ENCODE data around the gene BMERB1.

BMERB1 gene

GRCh38 chr16:15457958-15458357 lies 23.6 kb downstream of the BMERB1 start:
- no peak for DNase-seq
- peak overlapping the region; percentile 33 for H3K27ac Mint-ChIP-seq
- TF ChIP-seq CTCF (IDR thresholded peaks at IDR 0.05) = no peak
- H3K36me3 Mint-ChIP-seq (ENCODE audit: low read depth) = peaks cover 15% of the 10 kb centered on the region
- H3K4me1 Mint-ChIP-seq = peaks cover 12% of the 10 kb centered on the region
- H3K27me3 Mint-ChIP-seq (ENCODE audit: low read depth, poor library complexity) = peaks cover 2% of the 10 kb centered on the region
- H3K4me3 Mint-ChIP-seq = no peak overlapping the region
- H3K9me3 Mint-ChIP-seq = no peaks in the 10 kb centered on the region

DNA sequence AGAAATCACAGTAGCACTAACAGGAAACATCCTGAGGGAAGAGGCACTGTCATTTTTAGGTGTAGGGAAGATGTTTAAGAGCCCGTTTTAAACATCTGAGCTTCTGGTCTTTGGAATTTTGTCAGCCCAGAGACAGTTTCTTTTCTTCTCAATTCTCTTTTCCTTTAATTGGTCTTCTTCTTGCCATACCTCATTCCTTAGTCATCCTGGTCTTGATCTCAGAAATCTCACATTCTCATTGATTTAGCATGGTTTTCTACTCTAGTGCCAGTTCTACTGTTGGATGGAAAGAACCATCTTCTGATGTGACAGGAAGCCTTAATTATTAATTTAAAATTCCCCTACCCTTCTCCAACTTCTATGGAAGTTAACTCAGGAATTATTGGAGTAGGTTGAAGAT lies 25.4 kb downstream of the BMERB1 start:
- H3K4me3 Mint-ChIP-seq = no peak overlapping the region
- no peak overlapping the region for H3K27ac Mint-ChIP-seq
- peaks cover 15% of the 10 kb centered on the region for H3K36me3 Mint-ChIP-seq (ENCODE audit: low read depth)
- no peak for TF ChIP-seq CTCF (IDR thresholded peaks at IDR 0.05)
- peaks cover 10% of the 10 kb centered on the region for H3K4me1 Mint-ChIP-seq
- peaks cover under 1% of the 10 kb centered on the region for H3K27me3 Mint-ChIP-seq (ENCODE audit: low read depth, poor library complexity)
- no peaks in the 10 kb centered on the region for H3K9me3 Mint-ChIP-seq
- no peak for DNase-seq

DNA sequence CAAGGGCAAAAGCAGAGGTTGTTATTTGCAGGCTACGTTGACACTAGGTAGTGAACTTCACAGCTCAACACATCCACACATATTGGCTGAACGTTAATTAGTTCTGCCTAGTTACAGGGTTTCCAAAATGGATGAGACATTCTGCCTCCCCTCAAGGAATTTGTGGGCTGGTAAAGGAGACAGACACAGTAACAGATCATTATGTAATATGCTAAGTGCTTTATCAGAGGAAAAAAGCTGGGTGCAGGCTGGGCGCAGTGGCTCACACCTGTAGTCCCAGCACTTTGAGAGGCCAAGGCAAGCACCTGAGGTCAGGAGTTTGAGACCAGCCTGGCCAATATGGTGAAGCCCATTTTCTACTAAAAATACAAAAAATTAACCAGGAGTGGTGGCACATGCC lies 26.2 kb downstream of the BMERB1 start:
- Mint-ChIP-seq H3K4me1 (peaks cover 8% of the 10 kb centered on the region), H3K27ac (no peak overlapping the region), H3K4me3 (no peak overlapping the region), H3K27me3 (ENCODE audit: low read depth, poor library complexity) (no peaks in the 10 kb centered on the region), H3K9me3 (no peaks in the 10 kb centered on the region), H3K36me3 (ENCODE audit: low read depth) (peaks cover 15% of the 10 kb centered on the region)
- TF ChIP-seq CTCF (IDR thresholded peaks at IDR 0.05) = no peak
- DNase-seq = no peak

DNA sequence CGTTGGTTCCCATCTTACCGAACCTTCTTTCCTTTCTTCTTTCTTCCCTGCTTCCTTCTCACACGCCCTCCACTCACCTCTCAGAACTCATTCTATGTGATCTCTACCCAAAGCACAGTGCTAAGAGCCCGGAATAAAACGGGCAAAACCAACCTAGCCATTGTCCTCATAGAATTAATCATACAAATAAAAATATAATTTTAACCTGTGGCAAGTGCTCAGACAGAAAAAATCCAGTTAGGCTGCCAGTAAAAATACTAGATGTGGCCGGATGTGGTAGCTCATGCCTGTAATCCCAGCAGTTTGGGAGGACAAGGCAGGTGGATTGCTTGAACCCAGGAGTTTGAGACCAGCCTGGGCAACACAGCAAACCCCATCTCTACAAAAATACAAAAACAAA lies 27.0 kb downstream of the BMERB1 start:
- Mint-ChIP-seq H3K9me3 (peaks cover 6% of the 10 kb centered on the region), H3K27ac (no peak overlapping the region), H3K4me1 (peaks cover 8% of the 10 kb centered on the region), H3K27me3 (ENCODE audit: low read depth, poor library complexity) (no peaks in the 10 kb centered on the region), H3K4me3 (no peak overlapping the region), H3K36me3 (ENCODE audit: low read depth) (peaks cover 21% of the 10 kb centered on the region)
- TF ChIP-seq CTCF (IDR thresholded peaks at IDR 0.05) = no peak
- DNase-seq = no peak

DNA sequence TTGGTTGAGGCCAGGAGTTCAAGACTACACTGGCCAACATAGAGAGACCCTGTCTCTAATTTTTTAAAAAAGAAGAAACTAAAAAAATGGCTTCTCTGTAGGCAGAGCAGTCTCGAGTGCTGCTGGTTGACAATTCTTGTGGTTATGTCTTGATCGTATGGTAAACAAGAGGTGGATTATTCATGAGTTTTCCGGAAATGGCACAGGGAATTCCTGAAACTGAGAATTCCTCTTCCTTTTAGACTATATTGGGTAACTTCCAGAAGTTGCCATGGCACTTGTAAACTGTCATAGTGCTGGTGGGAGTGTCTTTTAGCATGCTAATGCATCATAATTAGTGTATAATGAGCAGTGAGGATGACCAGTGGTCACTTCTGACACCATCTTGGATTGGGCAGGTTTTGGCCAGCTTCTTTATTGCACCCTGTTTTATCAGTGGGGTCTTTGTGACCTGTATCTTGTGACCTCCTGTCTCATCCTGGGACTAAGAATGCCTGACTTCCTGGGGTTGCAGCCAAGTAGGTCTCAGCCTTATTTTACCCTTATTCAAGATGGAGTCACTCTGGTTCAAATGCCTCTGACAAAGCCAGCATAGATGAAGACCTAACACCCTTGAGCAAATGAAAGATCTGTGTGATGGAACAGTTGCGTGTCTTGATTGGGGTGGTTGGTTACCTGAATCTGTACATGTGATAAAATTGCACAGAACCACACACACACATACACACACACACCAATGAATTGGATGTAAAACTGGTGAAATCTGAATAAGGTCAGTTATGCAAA lies 30.2 kb downstream of the BMERB1 start:
- Mint-ChIP-seq H3K4me1 (no peaks in the 10 kb centered on the region), H3K27me3 (ENCODE audit: low read depth, poor library complexity) (peaks cover 4% of the 10 kb centered on the region), H3K27ac (no peak overlapping the region), H3K9me3 (peaks cover 33% of the 10 kb centered on the region), H3K4me3 (no peak overlapping the region), H3K36me3 (ENCODE audit: low read depth) (peaks cover 32% of the 10 kb centered on the region)
- DNase-seq = no peak
- TF ChIP-seq CTCF (IDR thresholded peaks at IDR 0.05) = no peak

- H3K27ac Mint-ChIP-seq = no peak overlapping the region
Measured at GRCh38 chr16:15466131-15466530, 31.7 kb downstream of the BMERB1 start.

More at GRCh38 chr16:15466131-15466530, 31.7 kb downstream of the BMERB1 start:
- Mint-ChIP-seq H3K9me3 (peaks cover 42% of the 10 kb centered on the region), H3K27me3 (ENCODE audit: low read depth, poor library complexity) (peaks cover 4% of the 10 kb centered on the region), H3K36me3 (ENCODE audit: low read depth) (peaks cover 37% of the 10 kb centered on the region), H3K4me3 (no peak overlapping the region), H3K4me1 (no peaks in the 10 kb centered on the region)
- TF ChIP-seq CTCF (IDR thresholded peaks at IDR 0.05) = no peak
- DNase-seq = no peak

All from nephron progenitor cell (in vitro differentiated cells).